Measurements from ENCODE around the gene DGKD. TPM values are rescaled to one million over a fixed set of nuclear protein-coding genes. Genes with fewer than 3 reads are reported as not detected.

DGKD gene
- total RNA-seq, 1 experiment from 2014 or later: 52.0 TPM

DNA sequence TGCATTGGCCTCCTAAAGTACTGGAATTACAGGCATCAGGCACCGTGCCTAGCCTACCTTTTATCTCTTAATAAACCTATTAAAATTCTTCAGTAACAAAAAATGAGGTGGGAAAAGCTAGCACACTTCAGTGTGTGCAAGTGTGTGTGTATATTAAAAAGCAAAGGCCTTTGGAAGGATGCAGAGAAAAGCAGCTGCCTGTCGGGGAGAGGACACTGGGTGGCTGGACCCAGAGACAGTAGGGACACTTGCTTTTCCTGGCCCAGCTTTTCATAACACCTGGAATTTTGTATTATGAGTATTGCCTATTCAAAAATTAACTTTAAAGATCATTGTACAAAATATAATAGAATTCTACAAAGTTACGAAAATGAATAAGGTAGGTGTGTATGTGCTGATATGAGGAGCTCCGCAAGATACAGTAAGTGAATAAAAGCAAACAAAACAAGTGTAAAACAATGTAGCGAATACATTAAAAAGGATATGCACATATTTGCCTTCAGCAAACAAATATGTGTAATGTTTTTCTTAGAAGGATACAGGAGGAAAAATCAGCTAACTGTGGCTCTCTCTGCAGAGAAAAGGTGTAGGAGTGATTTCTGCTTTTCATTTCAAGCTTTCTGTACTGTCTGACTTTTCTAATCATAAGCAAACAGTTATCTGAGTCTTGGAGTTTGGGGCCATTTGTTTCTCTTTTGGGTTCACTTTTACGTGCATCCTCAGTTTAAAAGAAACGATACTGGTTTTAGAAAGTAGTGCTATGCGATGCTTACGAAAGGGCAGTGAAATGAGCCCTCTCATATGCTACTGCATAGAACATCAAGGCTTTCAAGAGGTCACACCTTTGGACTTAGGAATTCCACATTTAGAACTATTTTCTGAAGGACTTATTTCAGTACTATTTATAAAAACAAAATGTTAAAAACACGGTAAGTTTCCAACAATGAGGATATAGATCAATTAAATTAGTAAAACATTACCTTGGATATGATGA is 141.5 kb downstream of the DGKD start:
- Histone ChIP-seq H3K79me2 (ENCODE audit: insufficient read depth, low read length) (no peaks in the 10 kb centered on the region), H4K20me1 (ENCODE audit: insufficient read depth) (no peaks in the 10 kb centered on the region), H3K27me3 (ENCODE audit: insufficient read depth, low read length) (no peaks in the 10 kb centered on the region), H3K4me1 (ENCODE audit: control insufficient read depth in 1 of 2, insufficient read depth in 2 of 2, low read length in 2 of 2) (no peaks in the 10 kb centered on the region), H3K9me3 (ENCODE audit: control insufficient read depth in 1 of 2, insufficient read depth in 1 of 2, low read depth in 1 of 2, low read length in 2 of 2) (no peaks in the 10 kb centered on the region), H2AFZ (ENCODE audit: low read depth, low read length, poor library complexity, severe bottlenecking) (no peak overlapping the region), H3K9ac (ENCODE audit: low read length) (no peak overlapping the region), H3K9me2 (ENCODE audit: insufficient read depth) (no peaks in the 10 kb centered on the region), H3K4me3 (replicated peaks in 1 of 2; ENCODE audit: low read depth in 1 of 2, low read length in 2 of 2) (no peak overlapping the region), H3K4me2 (ENCODE audit: low read length) (no peak overlapping the region), H3K27ac (ENCODE audit: low read depth, low read length) (no peak overlapping the region), H3K36me3 (ENCODE audit: control insufficient read depth in 1 of 2, insufficient read depth in 2 of 2, low read length in 2 of 2) (peaks cover 3 to 10% of the 10 kb centered on the region in 2 experiments; a peak in 2 of 4 replicates)
- ATAC-seq: no peak
- POLR2A ChIA-PET: no interaction called here
- CTCF ChIA-PET: no interaction called here
- no peak for TF ChIP-seq ELF1 (IDR thresholded peaks at IDR 0.05; ENCODE audit: borderline replicate concordance, low read depth)
- no peak for TF ChIP-seq EZH2 (IDR thresholded peaks at IDR 0.05)
- TF ChIP-seq, protein P1, sequence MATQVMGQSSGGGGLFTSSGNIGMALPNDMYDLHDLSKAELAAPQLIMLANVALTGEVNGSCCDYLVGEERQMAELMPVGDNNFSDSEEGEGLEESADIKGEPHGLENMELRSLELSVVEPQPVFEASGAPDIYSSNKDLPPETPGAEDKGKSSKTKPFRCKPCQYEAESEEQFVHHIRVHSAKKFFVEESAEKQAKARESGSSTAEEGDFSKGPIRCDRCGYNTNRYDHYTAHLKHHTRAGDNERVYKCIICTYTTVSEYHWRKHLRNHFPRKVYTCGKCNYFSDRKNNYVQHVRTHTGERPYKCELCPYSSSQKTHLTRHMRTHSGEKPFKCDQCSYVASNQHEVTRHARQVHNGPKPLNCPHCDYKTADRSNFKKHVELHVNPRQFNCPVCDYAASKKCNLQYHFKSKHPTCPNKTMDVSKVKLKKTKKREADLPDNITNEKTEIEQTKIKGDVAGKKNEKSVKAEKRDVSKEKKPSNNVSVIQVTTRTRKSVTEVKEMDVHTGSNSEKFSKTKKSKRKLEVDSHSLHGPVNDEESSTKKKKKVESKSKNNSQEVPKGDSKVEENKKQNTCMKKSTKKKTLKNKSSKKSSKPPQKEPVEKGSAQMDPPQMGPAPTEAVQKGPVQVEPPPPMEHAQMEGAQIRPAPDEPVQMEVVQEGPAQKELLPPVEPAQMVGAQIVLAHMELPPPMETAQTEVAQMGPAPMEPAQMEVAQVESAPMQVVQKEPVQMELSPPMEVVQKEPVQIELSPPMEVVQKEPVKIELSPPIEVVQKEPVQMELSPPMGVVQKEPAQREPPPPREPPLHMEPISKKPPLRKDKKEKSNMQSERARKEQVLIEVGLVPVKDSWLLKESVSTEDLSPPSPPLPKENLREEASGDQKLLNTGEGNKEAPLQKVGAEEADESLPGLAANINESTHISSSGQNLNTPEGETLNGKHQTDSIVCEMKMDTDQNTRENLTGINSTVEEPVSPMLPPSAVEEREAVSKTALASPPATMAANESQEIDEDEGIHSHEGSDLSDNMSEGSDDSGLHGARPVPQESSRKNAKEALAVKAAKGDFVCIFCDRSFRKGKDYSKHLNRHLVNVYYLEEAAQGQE (IDR thresholded peaks at IDR 0.05; ENCODE audit: low read depth): no peak
- DNase-seq (ENCODE audit: low read depth, low spot score): no peak
- BruUV-seq (replicated peaks): no TSS peak
- intact Hi-C loops (cut with micrococcal nuclease): no loop called here
- RAD21 ChIA-PET (ENCODE audit: low non-redundant PET in 1 of 2, low total read pairs in 2 of 2, uncharacterized antibody in 2 of 2, unreplicated experiment in 2 of 2): no interaction called here

DNA sequence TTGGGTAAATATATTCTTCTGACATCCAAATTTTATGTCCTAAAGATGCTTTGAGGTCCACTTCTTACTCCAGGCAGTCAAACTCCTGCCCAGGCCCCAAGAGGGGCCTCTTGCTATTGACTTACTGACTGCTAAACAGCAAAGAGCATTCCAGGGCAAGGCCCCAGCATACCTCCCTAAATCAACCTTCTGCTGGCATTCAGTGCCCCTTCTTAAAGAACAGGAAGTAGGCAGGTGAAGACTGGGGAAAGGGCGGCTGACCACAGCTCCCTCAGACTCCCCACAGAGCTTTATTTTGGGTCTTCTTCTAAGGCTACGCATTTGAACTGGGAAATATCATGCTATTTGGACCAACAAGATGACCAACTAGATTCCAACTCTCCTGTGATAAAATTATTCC is 143.4 kb downstream of the DGKD start:
- DNase-seq (ENCODE audit: low read depth, low spot score) (no peak), ATAC-seq (no peak)
- no peak overlapping the region for H3K4me2 ChIP-seq (ENCODE audit: low read length)
- peaks cover 6 to 7% of the 10 kb centered on the region in 2 experiments; a peak in 3 of 4 replicates for H3K36me3 ChIP-seq (ENCODE audit: control insufficient read depth in 1 of 2, insufficient read depth in 2 of 2, low read length in 2 of 2)
- H3K4me1 ChIP-seq (ENCODE audit: control insufficient read depth in 1 of 2, insufficient read depth in 2 of 2, low read length in 2 of 2): no peaks in the 10 kb centered on the region
- TF ChIP-seq EZH2phosphoT487 (IDR thresholded peaks at IDR 0.05; ENCODE audit: borderline replicate concordance) (no peak), RAD21 (IDR thresholded peaks at IDR 0.05; ENCODE audit: low read depth) (no peak), SIN3A (IDR thresholded peaks at IDR 0.05; ENCODE audit: low read depth) (no peak), FOSL1 (IDR thresholded peaks at IDR 0.05; ENCODE audit: low read depth) (no peak)
- CTCF ChIA-PET: interaction anchor here (0.6 kb wide), 1 partner anchor 13 kb away, joined by 3 read pairs; no protein-coding TSS in a partner anchor
- POLR2A ChIA-PET: no interaction called here
- RAD21 ChIA-PET (ENCODE audit: low non-redundant PET in 1 of 2, low total read pairs in 2 of 2, uncharacterized antibody in 2 of 2, unreplicated experiment in 2 of 2): no interaction called here
- H4K20me1 ChIP-seq (ENCODE audit: insufficient read depth): no peaks in the 10 kb centered on the region
- intact Hi-C loops (cut with micrococcal nuclease): no loop called here
- no peak overlapping the region for H3K4me3 ChIP-seq (replicated peaks in 1 of 2; ENCODE audit: low read depth in 1 of 2, low read length in 2 of 2)
- no peak overlapping the region for H2AFZ ChIP-seq (ENCODE audit: low read depth, low read length, poor library complexity, severe bottlenecking)
- no peaks in the 10 kb centered on the region for H3K9me3 ChIP-seq (ENCODE audit: control insufficient read depth in 1 of 2, insufficient read depth in 1 of 2, low read depth in 1 of 2, low read length in 2 of 2)
- H3K9ac ChIP-seq (ENCODE audit: low read length): no peak overlapping the region
- no TSS peak for BruUV-seq (replicated peaks)
- H3K27ac ChIP-seq (ENCODE audit: low read depth, low read length): no peak overlapping the region
- no peaks in the 10 kb centered on the region for H3K27me3 ChIP-seq (ENCODE audit: insufficient read depth, low read length)
- H3K9me2 ChIP-seq (ENCODE audit: insufficient read depth): no peaks in the 10 kb centered on the region
- no peaks in the 10 kb centered on the region for H3K79me2 ChIP-seq (ENCODE audit: insufficient read depth, low read length)
